Measurements from ENCODE around the gene AGRN. TPM values are rescaled to one million over a fixed set of nuclear protein-coding genes. Genes with fewer than 3 reads are reported as not detected.
"Not testable (repeated sequence)": the region's sequence is repeated elsewhere in the genome, so short reads cannot be mapped to it uniquely, and the experiment has no call there.

The AGRN gene
- total RNA-seq: 35.7 and 53.8 TPM in 2 replicates

DNA sequence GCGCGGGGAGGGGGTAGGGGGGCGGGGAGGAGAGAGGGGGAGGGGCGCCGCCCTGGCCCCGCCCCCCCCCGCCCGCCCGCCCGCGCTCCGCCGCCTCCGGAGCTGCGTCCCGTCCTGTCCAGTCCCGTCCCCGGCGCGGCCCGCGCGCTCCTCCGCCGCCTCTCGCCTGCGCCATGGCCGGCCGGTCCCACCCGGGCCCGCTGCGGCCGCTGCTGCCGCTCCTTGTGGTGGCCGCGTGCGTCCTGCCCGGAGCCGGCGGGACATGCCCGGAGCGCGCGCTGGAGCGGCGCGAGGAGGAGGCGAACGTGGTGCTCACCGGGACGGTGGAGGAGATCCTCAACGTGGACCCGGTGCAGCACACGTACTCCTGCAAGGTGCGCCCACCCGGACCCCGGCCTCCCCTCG, at the start of gene AGRN:
Gene AGRN, plus strand, starts transcription at position 121 of the 405 bp plus-strand sequence. Its CDS starts 53 bp downstream, at position 174.
- DNase-seq (ENCODE audit: low read depth in 2 of 2): peak in 1 of 2 donors; percentile 40

DNA sequence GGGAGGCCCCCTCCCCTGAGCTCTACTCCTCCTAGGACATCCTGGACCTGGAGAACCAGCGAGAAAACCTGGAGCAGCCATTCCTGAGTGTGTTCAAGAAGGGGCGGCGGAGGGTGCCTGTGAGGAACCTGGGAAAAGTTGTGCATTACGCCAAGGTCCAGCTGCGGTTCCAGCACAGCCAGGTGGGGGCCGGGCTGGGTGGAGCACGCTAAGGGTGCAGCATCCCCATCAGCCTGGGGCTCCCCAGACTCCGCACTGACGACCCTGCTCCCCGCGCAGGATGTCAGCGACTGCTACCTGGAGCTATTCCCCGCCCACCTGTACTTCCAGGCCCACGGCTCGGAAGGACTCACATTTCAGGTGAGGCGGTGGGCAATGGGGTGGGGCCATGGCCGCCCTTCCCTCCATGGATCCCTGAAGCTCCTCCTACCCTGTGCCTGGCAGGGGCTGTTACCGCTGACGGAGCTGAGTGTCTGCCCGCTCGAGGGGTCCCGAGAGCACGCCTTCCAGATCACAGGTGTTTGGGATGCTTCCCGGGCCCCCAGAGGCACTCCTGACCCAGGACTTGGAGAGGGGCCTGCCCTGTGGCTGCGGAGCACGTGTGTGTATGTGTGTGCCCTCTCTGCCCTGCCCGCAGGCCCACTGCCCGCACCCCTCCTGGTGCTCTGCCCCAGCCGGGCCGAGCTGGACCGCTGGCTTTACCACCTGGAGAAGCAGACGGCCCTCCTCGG, 49.5 kb upstream of the AGRN start:
- no peak for DNase-seq (ENCODE audit: low read depth in 2 of 2)

DNA sequence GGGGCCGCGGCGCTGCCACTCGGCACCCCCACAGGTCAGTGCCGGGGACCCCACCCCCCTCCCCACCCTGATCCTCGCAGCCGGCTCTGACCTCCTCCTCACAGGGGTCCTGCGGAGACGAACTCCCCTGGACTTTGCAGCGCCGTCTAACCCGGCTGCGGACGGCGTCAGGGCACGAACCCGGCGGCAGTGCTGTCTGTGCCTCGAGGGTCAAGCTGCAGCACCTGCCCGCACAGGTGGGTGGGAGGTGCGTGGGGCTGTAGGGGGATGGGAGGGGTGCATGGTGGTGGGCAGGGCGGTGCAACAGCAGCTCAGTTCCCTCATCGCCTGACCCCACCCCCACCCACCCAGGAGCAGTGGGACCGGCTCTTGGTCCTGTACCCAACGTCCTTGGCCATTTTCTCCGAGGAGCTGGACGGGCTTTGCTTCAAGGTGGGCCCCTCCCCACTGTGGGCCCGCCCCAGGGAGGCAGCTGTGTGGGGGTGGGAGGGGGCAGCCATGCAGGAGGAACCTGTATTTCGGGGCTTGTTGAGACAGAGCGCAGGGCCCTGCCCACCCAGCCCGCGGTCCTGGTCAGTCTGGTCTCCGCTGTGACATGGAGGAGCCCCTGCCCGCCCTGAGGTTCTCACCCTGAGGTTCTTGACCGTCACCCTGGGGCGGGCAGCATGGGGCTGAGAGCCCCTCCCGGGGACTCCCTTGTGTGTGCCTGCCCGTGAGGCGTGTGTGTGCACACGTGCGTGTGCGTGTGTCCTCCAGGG, 48.8 kb upstream of the AGRN start:
- DNase-seq (ENCODE audit: low read depth in 2 of 2): no peak

DNA sequence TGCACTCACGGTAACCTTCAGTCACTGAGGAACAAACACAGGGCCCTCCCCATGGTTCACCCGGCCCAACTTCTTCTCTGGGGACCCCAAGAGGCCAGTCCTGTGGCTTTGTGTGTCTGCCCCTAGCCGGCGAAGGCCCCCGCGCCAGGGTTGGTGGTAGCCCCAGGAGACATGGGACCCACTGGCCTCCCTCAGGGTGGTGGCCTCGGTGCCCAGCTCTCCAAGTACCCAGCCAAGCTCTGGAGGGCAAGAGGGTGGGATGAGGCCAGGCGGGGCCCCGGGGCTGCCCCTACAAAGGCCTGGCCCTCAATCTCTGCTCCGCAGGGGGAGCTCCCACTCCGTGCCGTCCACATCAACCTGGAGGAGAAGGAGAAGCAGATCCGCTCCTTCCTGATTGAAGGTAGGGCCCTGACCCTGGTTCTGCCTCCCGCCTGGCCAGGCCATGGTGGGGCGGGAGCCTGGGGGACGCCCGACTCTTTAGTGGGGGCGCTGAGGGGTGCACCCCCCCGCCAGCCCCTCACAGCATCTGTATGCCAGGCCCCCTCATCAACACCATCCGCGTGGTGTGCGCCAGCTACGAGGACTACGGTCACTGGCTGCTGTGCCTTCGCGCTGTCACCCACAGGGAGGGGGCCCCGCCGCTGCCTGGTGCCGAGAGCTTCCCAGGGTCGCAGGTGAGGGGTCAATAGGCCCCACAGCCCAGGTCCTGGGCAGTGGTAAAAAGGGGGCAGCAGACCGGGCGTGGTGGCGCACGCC, 48.0 kb upstream of the AGRN start:
- DNase-seq (ENCODE audit: low read depth in 2 of 2): no peak

DNA sequence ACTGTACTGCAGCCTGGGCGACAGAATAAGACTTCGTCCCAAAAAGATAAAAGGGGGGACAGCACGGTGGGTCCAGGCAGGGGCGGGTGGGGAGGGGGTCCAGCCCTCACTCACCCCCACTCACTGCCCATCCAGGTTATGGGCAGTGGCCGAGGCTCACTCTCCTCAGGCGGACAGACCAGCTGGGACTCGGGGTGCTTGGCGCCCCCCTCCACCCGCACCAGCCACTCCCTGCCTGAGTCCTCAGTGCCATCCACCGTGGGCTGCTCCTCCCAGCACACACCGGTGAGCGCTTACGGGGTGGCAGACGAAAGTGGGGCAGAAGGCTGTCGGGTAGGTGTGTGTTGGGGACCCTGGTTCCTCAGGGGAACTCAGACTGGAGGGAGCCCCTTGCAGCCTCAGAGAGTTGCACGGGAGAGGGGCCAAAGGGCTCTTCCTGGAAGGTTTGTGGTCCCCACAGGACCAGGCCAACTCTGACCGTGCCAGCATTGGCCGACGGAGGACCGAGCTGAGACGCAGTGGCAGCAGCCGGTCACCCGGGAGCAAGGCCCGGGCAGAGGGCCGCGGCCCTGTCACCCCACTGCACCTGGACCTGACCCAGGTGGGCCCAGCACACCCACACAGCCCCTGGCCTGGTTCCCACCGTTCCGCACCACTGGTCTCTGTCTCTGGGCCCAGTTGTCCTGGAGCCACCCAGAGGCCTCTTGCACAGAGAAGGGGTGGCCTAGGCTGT, 47.0 kb upstream of the AGRN start:
- DNase-seq (ENCODE audit: low read depth in 2 of 2): no peak

DNA sequence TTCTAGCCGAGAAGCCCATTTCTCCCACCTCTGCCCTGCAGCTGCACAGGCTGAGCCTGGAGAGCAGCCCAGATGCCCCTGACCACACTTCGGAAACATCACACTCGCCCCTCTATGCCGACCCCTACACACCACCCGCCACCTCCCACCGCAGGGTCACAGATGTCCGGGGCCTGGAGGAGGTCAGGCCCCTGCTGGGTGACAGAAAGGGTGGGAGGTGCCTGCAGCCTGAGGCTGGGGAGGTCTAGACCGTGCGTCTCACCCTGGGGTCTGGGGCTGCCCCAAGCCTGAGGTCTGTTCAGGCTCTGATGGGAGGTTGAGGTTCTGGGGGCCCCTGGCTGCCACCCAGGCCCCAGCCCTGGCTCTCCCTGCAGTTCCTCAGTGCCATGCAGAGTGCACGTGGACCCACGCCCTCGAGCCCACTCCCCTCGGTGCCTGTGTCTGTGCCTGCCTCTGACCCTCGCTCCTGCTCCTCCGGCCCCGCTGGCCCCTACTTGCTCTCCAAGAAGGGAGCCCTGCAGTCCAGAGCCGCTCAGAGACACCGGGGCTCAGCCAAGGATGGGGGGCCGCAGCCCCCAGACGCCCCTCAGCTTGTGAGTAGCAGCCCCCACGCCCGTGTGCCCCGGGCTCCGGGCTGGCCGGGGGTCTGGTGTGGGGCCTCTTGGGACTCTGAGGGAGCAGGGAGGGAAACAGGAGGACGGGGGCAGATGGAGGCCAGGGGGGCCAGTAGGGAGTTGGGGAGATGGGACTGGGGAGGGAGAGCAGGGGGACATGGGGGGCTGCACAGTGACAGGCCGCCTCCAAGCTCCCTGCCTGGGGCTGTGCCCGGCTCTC, 46.2 kb upstream of the AGRN start:
- no peak for DNase-seq (ENCODE audit: low read depth in 2 of 2)

DNA sequence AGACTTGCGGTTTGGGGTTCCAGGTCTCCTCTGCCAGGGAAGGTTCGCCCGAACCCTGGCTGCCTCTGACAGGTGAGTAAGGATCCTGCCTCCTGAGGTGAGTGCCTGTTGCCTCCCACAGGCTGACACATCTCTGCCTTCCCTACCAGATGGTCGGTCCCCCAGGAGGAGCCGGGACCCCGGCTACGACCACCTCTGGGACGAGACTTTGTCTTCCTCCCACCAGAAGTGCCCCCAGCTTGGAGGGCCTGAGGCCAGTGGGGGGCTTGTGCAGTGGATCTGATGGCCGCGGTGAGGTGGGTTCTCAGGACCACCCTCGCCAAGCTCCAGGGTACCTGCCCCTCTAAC, 45.7 kb upstream of the AGRN start:
- no peak for DNase-seq (ENCODE audit: low read depth in 2 of 2)

DNA sequence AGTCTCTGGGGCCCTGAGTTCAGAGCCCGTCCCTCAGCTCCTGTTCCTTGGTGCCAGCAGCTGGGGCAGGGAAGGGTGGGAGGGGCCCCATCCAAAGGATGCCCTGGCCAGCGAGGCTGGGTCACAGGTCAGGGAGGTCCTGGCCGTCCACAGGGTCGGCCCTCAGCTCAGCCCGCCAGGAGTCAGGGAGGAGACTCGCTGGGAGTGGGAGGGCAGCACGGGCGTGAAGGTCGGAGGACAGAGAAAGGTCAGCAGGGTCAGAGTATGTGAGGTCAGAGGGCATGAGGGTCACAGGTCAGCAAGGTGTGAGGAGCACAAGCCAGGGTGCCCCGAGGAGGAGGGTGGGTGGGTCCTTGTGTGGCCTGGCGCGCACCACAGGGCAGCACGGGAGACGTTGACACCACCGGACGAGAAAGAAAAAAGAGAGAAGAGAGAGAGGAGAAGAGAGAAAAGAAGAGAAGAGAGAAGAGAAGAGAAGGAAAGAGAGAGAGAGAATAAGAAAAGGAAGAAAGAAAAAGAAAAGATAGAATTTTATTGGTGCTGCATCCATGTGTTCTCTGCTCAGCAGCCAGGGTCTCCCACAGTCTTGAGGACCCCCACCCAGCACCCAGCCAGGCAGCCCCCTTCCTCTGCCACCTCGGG, 45.1 kb upstream of the AGRN start:
- no peak for DNase-seq (ENCODE audit: low read depth in 2 of 2)

DNA sequence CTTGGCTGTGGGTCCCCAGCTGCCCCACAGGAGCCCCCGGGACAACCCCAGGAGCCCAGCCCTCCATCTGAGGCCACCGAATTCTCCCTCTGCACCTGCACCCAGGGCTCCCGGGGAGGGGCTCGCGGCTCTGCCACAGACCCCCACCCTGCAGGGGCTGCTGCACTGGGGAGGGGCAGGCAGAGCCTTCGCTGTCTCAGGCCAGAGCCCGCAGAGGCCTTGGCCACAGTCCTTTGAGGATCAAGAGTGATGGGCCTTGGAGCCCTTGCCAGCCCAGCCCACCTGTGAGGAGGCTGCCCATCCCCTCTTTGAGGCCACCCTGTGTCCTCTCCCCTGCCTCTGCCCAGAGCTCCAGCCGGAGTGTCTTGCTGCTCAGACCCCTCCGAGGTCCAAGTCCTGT, 44.6 kb upstream of the AGRN start:
- DNase-seq (ENCODE audit: low read depth in 2 of 2): no peak

DNA sequence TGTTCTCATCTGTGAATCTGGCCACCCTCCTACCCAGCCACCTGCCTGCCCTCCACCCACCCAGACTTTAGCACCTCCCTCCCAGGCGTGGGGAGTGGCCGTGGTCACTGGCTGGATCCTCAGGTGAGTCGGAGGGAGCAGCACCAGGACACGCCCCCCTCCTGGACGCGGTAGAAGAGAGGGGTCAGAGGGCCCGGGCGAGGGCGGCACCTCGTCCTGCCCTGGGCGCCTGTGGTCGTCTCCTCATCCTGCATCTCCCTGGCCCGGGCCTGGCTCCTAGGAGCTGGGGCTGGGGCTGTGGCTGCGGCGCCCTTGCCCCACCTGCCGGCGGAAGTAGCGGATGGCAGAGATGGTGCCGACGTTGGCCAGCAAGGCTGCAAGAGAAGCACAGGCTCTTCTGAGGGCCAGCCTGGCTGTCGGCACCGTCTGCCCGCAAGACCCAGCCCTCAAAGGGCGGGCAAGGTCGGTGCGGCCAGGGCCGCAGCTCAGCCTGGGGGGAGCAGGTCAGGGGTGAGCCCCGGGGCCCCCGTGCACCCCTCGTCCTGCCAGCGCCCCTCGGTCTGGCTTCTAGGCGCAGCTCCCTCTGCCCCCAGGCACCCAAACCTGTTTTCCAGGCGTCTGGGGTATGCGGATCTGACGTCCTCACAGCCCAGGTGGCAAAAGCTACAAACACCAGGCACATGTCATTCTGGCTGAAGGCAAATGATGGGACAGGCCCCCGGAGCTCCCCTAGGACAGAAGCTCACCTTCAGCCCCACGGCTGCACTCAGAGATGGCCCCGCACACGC, 43.8 kb upstream of the AGRN start:
- DNase-seq (ENCODE audit: low read depth in 2 of 2): peak in 1 of 2 donors; percentile 57

DNA sequence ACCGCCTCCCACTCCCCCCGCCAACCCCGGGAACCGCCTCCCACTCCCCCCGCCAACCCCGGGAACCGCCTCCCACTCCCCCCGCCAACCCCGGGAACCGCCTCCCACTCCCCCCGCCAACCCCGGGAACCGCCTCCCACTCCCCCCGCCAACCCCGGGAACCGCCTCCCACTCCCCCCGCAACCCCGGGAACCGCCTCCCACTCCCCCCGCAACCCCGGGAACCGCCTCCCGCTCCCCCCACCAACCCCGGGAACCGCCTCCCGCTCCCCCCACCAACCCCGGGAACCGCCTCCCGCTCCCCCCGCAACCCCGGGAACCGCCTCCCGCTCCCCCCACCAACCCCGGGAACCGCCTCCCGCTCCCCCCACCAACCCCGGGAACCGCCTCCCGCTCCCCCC, 43.1 kb upstream of the AGRN start:
- not testable (repeated sequence) for DNase-seq (ENCODE audit: low read depth in 2 of 2)

DNA sequence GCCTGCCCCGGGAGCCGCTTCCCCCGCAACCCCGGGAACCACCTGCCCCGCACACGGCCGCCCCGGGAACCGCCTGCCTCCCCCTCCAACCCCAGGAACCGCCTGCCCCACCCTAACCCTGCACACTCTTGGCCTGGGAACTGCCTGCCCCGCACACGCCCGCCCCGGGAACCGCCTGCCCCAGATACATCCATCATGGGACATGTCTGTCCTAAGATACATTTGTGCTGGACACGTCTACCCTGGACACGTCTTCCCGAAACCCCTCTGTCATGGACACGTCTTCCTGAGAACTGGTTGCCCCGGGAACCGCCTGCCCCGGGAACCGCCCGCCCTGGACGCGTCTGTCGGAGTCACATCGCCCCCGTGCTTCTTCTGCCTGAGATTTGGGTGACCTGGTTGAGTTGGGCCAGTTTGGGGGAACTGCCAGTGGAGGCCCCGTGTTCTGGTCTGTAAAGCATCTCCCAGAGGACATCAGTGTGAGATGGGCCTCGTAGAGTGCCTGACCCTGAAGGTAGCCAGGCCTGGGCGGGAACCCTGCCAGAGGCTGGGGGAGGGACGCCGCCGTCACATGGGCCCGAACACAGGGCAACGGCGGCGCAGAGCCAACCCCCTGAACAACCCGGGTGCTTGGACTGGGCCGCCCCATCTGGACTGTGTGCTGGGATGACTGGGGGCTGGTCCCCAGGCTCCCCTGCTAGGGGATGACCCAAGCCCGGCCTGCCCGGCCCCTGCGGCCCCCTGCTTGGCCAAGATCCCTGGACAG, 41.7 kb upstream of the AGRN start:
- no peak for DNase-seq (ENCODE audit: low read depth in 2 of 2)

DNA sequence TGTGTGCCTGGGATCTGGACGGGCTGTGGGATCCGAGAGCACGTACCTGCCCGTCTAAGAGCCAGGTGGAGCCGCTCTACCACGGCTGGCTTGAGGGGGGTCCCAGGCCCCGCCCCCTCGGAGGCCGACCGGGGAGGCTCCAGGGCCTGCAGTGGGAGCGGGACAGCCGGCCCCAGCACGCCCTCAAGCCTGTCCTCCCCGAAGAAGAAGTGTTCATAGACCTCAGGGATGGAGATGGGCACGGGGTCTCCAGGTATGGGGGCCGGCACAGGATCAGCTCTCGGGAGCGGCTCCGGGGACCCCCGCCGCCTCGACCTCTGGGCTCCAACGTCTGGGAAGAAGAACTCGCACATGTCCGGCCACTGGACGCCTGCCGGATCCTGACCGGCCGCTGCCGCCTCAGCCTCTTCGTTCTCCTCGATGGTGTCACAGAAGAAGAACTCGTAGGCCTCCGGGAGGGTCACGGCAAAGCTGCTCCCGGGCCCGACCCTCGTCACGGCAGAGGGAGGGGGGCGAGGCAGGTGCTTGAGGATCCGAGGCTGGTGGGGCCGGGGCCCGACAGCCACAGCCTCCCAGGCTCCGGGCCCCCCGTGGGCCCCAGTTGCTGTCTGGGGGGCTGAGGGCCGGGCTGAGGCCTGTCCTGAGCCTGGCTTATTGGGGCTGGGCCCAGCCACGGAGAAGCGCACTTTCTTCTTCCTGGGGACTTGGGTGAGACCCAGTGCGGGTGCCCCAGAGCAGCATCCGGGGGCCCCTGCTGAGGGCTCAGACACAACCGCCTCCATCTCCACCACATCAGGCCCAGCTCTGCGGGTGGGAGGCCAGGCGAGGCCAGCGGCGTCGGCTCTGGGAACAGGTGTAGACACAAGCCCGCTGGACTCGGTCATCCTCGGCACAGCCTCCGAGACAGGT, 40.8 kb upstream of the AGRN start:
- DNase-seq (ENCODE audit: low read depth in 2 of 2): no peak

DNA sequence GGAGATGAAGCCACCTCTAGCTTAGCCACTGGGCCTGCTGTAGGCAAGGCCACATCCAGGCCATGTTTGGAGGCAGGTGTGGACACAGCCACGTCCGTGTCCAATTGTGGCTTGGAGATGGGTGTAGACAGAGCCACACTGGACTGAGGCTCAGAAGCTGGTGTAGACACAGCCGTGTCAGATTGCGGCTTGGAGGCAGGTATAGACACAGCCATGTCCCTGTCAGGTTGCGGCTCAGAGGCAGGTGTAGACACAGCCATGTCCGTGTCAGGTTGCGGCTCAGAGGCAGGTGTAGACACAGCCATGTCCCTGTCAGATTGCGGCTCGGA, 40.2 kb upstream of the AGRN start:
- no peak for DNase-seq (ENCODE audit: low read depth in 2 of 2)

DNA sequence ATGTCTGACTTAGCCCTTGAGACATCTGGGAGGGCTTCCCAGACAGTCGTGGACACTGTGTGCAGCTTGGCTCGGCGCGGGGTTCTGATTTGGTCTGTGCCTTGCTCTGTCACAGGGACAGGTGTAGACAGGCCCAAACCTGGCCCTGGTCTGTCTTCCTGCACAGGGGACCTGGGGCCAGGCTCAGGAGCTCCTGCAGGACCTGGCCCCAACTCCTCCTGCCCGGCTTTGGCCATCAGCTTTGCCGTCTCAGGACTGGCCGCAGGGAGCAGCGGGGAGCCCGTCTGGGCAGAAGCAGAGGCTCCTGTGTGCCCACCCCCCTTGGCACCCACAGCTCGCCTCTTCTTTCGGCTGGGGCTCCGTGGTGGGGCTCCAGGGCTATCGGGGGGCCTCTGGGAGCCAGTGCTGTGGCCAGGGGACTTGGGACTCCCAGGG, 39.8 kb upstream of the AGRN start:
- DNase-seq (ENCODE audit: low read depth in 2 of 2): no peak

DNA sequence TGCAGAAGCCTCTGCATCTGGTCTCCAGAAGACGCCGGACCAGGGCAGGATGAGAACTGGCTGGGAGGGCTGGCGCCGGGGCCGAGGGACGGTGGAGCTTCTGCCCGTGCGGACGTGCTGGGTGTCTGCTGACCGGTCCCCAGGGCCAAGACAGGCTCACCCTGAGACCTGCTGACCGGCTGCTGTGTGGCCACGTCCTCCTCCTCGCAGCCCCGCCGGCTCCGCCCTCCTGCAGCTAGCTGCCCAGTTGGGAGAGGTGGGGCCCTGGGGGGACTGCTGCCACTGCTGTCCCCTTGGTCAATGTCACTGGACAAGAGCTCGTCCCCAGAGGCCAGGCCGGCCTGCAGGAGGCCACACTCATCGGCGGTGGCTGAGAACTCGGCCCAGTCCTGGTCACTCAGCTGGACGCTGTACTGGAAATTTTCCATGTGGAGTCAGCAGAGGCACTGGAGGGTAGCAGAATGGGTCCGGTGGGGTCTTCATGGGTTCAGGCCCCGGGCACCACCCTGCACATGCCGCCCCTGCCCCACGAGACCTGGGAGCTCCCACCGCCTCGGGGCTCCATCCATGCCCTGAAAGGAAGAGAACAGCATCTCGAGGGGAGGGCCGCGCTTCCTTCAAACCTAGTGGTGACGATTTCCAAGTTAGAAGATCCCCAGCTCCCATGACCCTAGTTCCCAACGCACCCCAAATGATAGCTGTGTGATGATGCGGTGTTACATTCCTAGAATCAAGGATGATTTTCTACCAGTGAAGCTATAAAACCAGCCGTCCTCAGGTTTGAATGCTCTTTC, 39.1 kb upstream of the AGRN start:
- DNase-seq (ENCODE audit: low read depth in 2 of 2): no peak

DNA sequence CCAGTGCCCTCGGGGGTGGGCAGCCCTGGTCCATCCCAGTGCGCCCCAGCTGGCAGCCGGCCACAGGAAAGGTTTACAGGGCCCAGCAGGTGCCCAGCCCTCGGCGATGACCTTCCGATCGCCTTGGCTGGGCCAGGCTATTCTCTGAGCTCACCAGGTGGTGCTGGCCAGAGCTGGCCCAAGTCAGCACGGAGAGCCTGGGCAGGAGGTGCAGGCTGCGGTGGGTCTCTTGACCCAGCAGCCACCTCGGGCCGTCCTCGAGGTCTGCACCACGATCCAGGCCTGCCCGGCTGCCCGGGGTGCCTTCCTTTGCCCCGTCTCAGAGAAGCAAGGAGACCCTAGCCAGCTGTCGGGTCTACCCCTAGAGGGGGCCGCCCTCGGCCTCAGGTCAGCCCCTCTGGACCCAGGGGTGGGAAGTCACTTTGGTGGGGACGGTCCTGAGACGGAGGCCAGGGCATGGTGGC, 38.4 kb upstream of the AGRN start:
- DNase-seq (ENCODE audit: low read depth in 2 of 2): no peak

All from lung microvascular endothelial cell (primary cell).